ENCODE data around the gene P2RY2.
A peak's percentile ranks its signal among the peaks of the same experiment; 100 is the strongest.
"Not testable (repeated sequence)": the region's sequence is repeated elsewhere in the genome, so short reads cannot be mapped to it uniquely, and the experiment has no call there.

The P2RY2 gene

GRCh38 chr11:73189315-73189714 is 28.8 kb upstream of the P2RY2 start:
- no peak for DNase-seq

DNA sequence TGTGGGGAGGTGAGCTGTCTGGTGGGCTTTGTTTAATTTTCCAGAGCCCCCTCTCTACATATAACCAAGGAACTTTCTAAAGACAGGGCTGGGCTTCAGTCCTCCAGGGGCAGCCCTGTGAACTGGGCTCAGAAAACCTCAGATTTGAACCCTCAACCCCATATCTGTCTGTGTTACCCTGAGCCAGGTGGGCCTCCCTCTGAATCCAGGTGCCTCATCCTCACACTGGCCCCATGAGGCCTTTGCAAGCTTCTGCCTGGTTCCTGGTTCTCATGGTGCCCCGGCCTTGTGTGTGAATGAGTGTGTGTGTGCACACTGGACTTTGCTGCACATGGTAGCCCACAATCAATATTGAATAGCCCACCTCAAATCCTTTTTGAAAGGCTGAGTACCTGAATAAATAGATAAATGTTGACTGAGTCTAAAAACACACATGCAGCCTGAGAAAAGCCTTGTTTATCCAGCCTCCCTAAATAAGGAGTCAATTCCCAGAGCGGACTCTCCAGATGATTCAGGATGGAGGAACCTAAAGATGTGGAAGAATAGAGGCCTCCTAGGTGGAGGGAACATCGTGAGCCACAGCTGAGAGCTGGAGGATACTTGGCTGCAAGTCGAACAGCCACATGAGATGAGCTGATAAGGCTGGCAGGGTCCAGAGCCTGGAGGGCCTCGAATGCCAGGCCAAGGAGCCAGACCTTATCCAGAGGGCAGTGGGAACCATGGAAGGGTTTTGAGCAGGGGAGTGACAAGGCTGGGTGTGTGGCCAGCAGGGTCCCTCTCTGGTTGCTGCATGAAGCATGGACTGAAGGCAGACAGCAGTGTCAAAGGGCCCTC is 28.1 kb upstream of the P2RY2 start:
- no peak for DNase-seq

GRCh38 chr11:73190557-73190885 is 27.6 kb upstream of the P2RY2 start:
- no peak for DNase-seq

DNA sequence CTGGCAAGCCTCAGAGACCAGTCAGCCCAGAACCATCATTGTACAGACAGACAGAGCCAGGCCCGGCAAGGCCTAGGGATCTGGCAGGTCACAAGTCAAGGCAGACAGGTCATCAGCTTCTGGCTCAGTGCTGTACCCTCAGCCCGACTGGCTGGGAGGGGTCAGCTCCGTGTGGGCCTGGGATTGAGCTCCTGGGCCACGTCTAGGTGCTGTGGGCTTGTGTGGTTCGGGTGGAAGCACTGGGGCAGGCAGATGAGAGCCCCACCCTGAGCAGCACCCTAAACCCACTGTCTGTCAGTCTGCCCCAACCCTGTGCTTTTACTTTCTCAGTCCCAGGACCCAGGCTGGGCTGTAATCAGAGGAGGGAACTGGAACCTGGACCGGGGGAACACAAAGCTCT is 26.9 kb upstream of the P2RY2 start:
- DNase-seq = no peak

- no peak for DNase-seq
Measured at GRCh38 chr11:73192272-73192671, 25.8 kb upstream of the P2RY2 start.

GRCh38 chr11:73193251-73194033 is 24.6 kb upstream of the P2RY2 start:
- no peak for DNase-seq

DNA sequence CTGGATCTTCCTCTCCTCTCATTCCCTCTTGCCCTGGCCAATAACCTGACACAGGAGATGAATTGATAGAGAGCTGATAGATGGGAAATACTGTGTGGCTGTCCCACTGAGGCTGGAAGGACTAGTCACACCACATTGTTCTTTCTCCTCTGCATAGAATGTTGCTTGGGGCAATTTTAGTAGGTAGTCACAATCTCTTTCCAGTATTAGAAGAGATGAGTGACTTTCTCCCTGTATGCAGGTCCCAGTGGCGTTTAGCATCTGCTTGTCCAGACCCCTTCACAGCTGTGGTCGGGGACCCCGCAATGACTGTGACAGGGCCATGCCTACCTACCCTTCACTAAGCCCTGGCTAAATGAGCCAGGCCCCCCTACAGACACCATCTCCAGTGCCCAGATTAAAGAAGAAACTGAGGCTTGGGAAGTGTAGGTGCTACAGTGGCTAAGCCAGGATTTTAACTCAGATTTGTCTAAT is 24.0 kb upstream of the P2RY2 start:
- DNase-seq = no peak

- no peak for DNase-seq
Measured at GRCh38 chr11:73194593-73194992, 23.5 kb upstream of the P2RY2 start.

- DNase-seq = no peak
Measured at GRCh38 chr11:73195191-73196007, 22.7 kb upstream of the P2RY2 start.

DNA sequence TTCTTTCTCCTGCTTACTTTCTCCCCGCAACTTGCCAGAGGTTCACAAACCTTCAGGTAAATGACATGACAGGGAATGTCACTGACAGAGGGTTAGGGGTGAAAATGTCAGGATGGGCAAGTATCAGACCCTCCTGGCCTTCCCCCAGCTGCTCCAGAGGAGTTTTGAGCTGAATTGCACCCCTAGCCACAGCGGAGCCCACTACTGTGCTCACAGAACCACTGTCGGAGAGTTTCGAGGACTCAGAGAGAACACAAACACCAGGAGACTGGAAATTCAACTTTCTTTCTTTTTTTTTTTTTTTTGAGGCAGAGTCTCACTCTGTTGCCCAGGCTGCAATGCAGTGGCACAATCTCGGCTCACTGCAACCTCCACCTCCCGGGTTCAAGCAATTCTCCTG is 21.5 kb upstream of the P2RY2 start:
- no peak for DNase-seq

- no peak for DNase-seq
Measured at GRCh38 chr11:73197348-73197747, 20.7 kb upstream of the P2RY2 start.

DNA sequence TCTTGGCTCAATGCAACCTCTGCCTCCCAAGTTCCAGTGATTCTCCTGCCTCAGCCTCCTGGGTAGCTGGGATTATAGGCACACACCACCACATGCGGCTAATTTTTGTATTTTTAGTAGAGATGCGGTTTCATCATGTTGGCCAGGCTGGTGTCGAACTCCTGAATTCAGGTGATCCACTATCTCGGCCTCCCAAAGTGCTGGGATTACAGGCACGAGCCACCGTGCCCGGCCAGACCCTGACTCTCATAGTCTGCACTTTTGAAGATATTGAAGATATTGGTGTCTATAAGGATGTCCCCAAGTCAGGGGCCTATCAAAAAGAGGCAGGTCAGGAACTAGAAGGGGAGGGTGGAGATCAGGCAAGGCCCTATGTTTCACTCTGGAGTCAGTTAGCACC is 20.3 kb upstream of the P2RY2 start:
- not testable (repeated sequence) for DNase-seq

- no peak for DNase-seq
Measured at GRCh38 chr11:73198677-73199076, 19.4 kb upstream of the P2RY2 start.

- DNase-seq = no peak
Measured at GRCh38 chr11:73199446-73199845, 18.6 kb upstream of the P2RY2 start.

- peak; percentile 35 for DNase-seq
Measured at GRCh38 chr11:73200256-73200655, 17.8 kb upstream of the P2RY2 start.

DNA sequence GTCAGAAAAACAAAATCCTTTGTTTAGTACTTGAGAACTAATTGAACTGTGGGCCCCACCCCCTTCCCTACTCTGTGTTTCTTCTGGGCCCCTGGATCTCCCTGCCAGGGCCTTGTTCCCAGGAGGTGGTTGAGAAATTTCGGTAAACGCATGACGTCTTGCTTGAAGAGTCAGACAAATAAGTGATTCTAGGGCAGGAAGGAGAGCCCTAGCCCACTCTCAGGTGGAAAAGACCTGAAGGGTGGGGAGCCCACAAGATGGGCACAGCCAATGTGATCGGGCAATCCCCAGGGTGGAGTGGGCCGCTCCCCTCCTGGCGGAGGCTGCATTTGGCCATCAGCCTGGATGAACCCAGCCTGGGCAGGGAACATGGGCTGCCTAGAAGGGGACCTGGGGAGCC is 16.8 kb upstream of the P2RY2 start:
- peak; percentile 73 for DNase-seq

- DNase-seq = no peak
Measured at GRCh38 chr11:73201888-73202780, 15.9 kb upstream of the P2RY2 start.

- no peak for DNase-seq
Measured at GRCh38 chr11:73203322-73203721, 14.8 kb upstream of the P2RY2 start.

GRCh38 chr11:73203790-73204189 is 14.3 kb upstream of the P2RY2 start:
- no peak for DNase-seq

DNA sequence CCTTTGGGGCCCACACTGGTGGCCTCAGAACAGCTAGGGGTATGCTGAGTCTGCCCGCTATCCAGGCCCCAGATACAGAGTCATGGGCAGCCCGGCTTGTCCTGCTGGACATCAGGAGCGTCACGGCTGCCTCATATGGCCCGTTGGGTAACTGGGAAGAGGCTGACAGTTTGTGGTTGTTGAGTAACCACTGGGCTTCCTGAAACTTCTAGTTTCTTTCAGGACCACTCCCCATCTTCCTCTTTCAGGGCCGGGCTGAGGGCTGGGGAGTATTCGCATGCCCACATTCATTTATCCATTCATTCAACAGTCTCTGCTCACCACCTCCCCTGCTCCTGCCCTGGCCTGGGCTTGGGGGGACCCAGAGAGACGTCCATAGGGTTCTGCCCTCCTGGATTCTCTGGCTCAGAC is 13.4 kb upstream of the P2RY2 start:
- no peak for DNase-seq

- DNase-seq = no peak
Measured at GRCh38 chr11:73205661-73206343, 12.3 kb upstream of the P2RY2 start.

GRCh38 chr11:73206801-73207200 is 11.3 kb upstream of the P2RY2 start:
- DNase-seq = peak; percentile 56

Data from DMS79 treated with DMSO at 0.1 percent for 48 hours (cell line).